NCI-H446 (cell line): ENCODE data around the gene GPLD1.

ENCODE experiments used
- DNase-seq, 2 experiments: peaks; one replicate each; lab custom pipeline; 2025; lab: John Stamatoyannopoulos, UW

The GPLD1 gene

GRCh38 chr6:24497254-24497970, 8.0 kb upstream of the GPLD1 start:
- no peak for DNase-seq

- DNase-seq: peak; percentile 10 to 64
Observed at GRCh38 chr6:24494821-24495795, 5.7 kb upstream of the GPLD1 start, which contains the start of gene ALDH5A1. TSS of gene ALDH5A1 (plus strand) at chr6:24494969. CDS start at chr6:24494997, 28 bp downstream.

GRCh38 chr6:24493945-24494820, 4.8 kb upstream of the GPLD1 start:
- DNase-seq: peak in 1 of 2 experiments; percentile 36

- no peak for DNase-seq
Observed at GRCh38 chr6:24492475-24492874, 3.1 kb upstream of the GPLD1 start.

GRCh38 chr6:24490948-24491347, 1.6 kb upstream of the GPLD1 start:
- no peak for DNase-seq

- DNase-seq: no peak
Observed at GRCh38 chr6:24489881-24490280, 503 bp upstream of the GPLD1 start.

- DNase-seq: no peak
Observed at GRCh38 chr6:24486065-24486464, 3.3 kb downstream of the GPLD1 start.

GRCh38 chr6:24484657-24485323, 4.6 kb downstream of the GPLD1 start:
- DNase-seq: no peak

GRCh38 chr6:24481449-24481848, 7.9 kb downstream of the GPLD1 start:
- DNase-seq: no peak

GRCh38 chr6:24480705-24481104, 8.7 kb downstream of the GPLD1 start:
- DNase-seq: no peak

GRCh38 chr6:24478903-24479302, 10.5 kb downstream of the GPLD1 start:
- DNase-seq: no peak

- no peak for DNase-seq
Observed at GRCh38 chr6:24477070-24477469, 12.3 kb downstream of the GPLD1 start.

GRCh38 chr6:24476631-24477030, 12.7 kb downstream of the GPLD1 start:
- no peak for DNase-seq

GRCh38 chr6:24472181-24472580, 17.2 kb downstream of the GPLD1 start:
- no peak for DNase-seq

GRCh38 chr6:24469811-24470210, 19.6 kb downstream of the GPLD1 start:
- DNase-seq: no peak

GRCh38 chr6:24464253-24465038, 24.9 kb downstream of the GPLD1 start:
- DNase-seq: no peak

- no peak for DNase-seq
Observed at GRCh38 chr6:24460966-24461365, 28.4 kb downstream of the GPLD1 start.

- no peak for DNase-seq
Observed at GRCh38 chr6:24458941-24459340, 30.4 kb downstream of the GPLD1 start.

GRCh38 chr6:24458134-24458533, 31.2 kb downstream of the GPLD1 start:
- peak in 1 of 2 experiments; percentile 26 for DNase-seq

- DNase-seq: no peak
Observed at GRCh38 chr6:24455061-24455460, 34.3 kb downstream of the GPLD1 start.

GRCh38 chr6:24454452-24454851, 34.9 kb downstream of the GPLD1 start:
- DNase-seq: no peak
